ENCODE measurements around the gene MPEG1. TPM values are rescaled to one million over a fixed set of nuclear protein-coding genes. Genes with fewer than 3 reads are reported as not detected.
A peak's percentile ranks its signal among the peaks of the same experiment; 100 is the strongest.

The MPEG1 gene
- total and polyA plus RNA-seq, 2 donors (not counting 1 experiment from before 2014, with no cell fraction given): not detected

GRCh38 chr11:59183771-59184170 is 29.0 kb downstream of the MPEG1 start:
- peak in 1 of 2 donors; percentile 69 for DNase-seq (ENCODE audit: low read depth in 2 of 2)
- Histone ChIP-seq H3K79me2 (ENCODE audit: control insufficient read depth, insufficient read depth, low read length) (no peaks in the 10 kb centered on the region), H3K4me1 (ENCODE audit: control insufficient read depth, extremely low read depth, insufficient read depth, low read length) (peaks cover 13% of the 10 kb centered on the region), H3K27me3 (ENCODE audit: control insufficient read depth, insufficient read depth, low read length) (no peaks in the 10 kb centered on the region), H3K27ac (ENCODE audit: insufficient read depth, low read length) (no peak overlapping the region), H3K9me3 (ENCODE audit: control insufficient read depth, insufficient read depth, low read depth, low read length) (no peaks in the 10 kb centered on the region), H3K4me2 (ENCODE audit: extremely low read depth, insufficient read depth, low read length) (no peak overlapping the region), H2AFZ (ENCODE audit: low read length) (no peak overlapping the region), H4K20me1 (ENCODE audit: control insufficient read depth, extremely low read depth, insufficient read depth, low read length) (no peaks in the 10 kb centered on the region), H3K36me3 (ENCODE audit: control insufficient read depth, insufficient read depth, low read length) (peaks cover 3% of the 10 kb centered on the region), H3K4me3 (replicated peaks in 1 of 4; ENCODE audit: control extremely low read depth in 1 of 4, insufficient read depth in 1 of 4, low read depth in 3 of 4, low read length in 4 of 4) (no peak overlapping the region), H3K9ac (ENCODE audit: insufficient read depth, low read length) (no peak overlapping the region)
- TF ChIP-seq CTCF (conservative IDR thresholded peaks at IDR 0.05 in 1 of 2, IDR thresholded peaks at IDR 0.05 in 1 of 2; ENCODE audit: low read depth in 1 of 2, low read length in 2 of 2) (no peak), EZH2 (IDR thresholded peaks at IDR 0.05; ENCODE audit: low read length, missing control alignments) (no peak)

GRCh38 chr11:59182457-59183151 is 30.1 kb downstream of the MPEG1 start:
- DNase-seq (ENCODE audit: low read depth in 2 of 2): no peak
- TF ChIP-seq EZH2 (IDR thresholded peaks at IDR 0.05; ENCODE audit: low read length, missing control alignments): no peak
- TF ChIP-seq CTCF (conservative IDR thresholded peaks at IDR 0.05 in 1 of 2, IDR thresholded peaks at IDR 0.05 in 1 of 2; ENCODE audit: low read depth in 1 of 2, low read length in 2 of 2): peak in 1 of 2 donors; percentile 12
- peaks cover 3% of the 10 kb centered on the region for H3K36me3 ChIP-seq (ENCODE audit: control insufficient read depth, insufficient read depth, low read length)
- H4K20me1 ChIP-seq (ENCODE audit: control insufficient read depth, extremely low read depth, insufficient read depth, low read length): no peaks in the 10 kb centered on the region
- H3K4me2 ChIP-seq (ENCODE audit: extremely low read depth, insufficient read depth, low read length): no peak overlapping the region
- no peaks in the 10 kb centered on the region for H3K9me3 ChIP-seq (ENCODE audit: control insufficient read depth, insufficient read depth, low read depth, low read length)
- H3K27me3 ChIP-seq (ENCODE audit: control insufficient read depth, insufficient read depth, low read length): no peaks in the 10 kb centered on the region
- no peak overlapping the region for H3K4me3 ChIP-seq (replicated peaks in 1 of 4; ENCODE audit: control extremely low read depth in 1 of 4, insufficient read depth in 1 of 4, low read depth in 3 of 4, low read length in 4 of 4)
- no peak overlapping the region for H3K9ac ChIP-seq (ENCODE audit: insufficient read depth, low read length)
- H2AFZ ChIP-seq (ENCODE audit: low read length): no peak overlapping the region
- peaks cover 11% of the 10 kb centered on the region for H3K4me1 ChIP-seq (ENCODE audit: control insufficient read depth, extremely low read depth, insufficient read depth, low read length)
- no peak overlapping the region for H3K27ac ChIP-seq (ENCODE audit: insufficient read depth, low read length)
- no peaks in the 10 kb centered on the region for H3K79me2 ChIP-seq (ENCODE audit: control insufficient read depth, insufficient read depth, low read length)

- Histone ChIP-seq H3K4me3 (replicated peaks in 1 of 4; ENCODE audit: control extremely low read depth in 1 of 4, insufficient read depth in 1 of 4, low read depth in 3 of 4, low read length in 4 of 4) (no peak overlapping the region), H3K27ac (ENCODE audit: insufficient read depth, low read length) (no peak overlapping the region), H3K9ac (ENCODE audit: insufficient read depth, low read length) (no peak overlapping the region), H3K27me3 (ENCODE audit: control insufficient read depth, insufficient read depth, low read length) (no peaks in the 10 kb centered on the region), H2AFZ (ENCODE audit: low read length) (no peak overlapping the region), H3K4me2 (ENCODE audit: extremely low read depth, insufficient read depth, low read length) (no peak overlapping the region), H3K4me1 (ENCODE audit: control insufficient read depth, extremely low read depth, insufficient read depth, low read length) (peaks cover 5% of the 10 kb centered on the region), H3K79me2 (ENCODE audit: control insufficient read depth, insufficient read depth, low read length) (no peaks in the 10 kb centered on the region), H3K9me3 (ENCODE audit: control insufficient read depth, insufficient read depth, low read depth, low read length) (no peaks in the 10 kb centered on the region), H3K36me3 (ENCODE audit: control insufficient read depth, insufficient read depth, low read length) (peaks cover 3% of the 10 kb centered on the region), H4K20me1 (ENCODE audit: control insufficient read depth, extremely low read depth, insufficient read depth, low read length) (no peaks in the 10 kb centered on the region)
- TF ChIP-seq CTCF (conservative IDR thresholded peaks at IDR 0.05 in 1 of 2, IDR thresholded peaks at IDR 0.05 in 1 of 2; ENCODE audit: low read depth in 1 of 2, low read length in 2 of 2): no peak
- no peak for TF ChIP-seq EZH2 (IDR thresholded peaks at IDR 0.05; ENCODE audit: low read length, missing control alignments)
- no peak for DNase-seq (ENCODE audit: low read depth in 2 of 2)
Observed at GRCh38 chr11:59181746-59182456, 30.8 kb downstream of the MPEG1 start.

Measured in fibroblast of lung (primary cell).